Right lobe of liver (tissue), 6 donors: ENCODE measurements around the gene ZDHHC14. TPM values are rescaled to one million over a fixed set of nuclear protein-coding genes. Genes with fewer than 3 reads are reported as not detected.
A peak's percentile ranks its signal among the peaks of the same experiment; 100 is the strongest.

Source experiments
- ATAC-seq, 4 donors: fragments of 200-7000 bp; cut with Tn5 transposase; one replicate each; pipeline ENCODE4 v1.9.1; 2020; ENCODE audit warnings: mild to moderate bottlenecking in 4 of 4, moderate library complexity in 4 of 4
- DNase-seq, 3 donors: peaks; one replicate each; pipeline ENCODE4 v3.0.0-alpha.2; 2020
- H3K27ac ChIP-seq, 3 donors: fragments of 200-600 bp; one replicate each; pipeline ENCODE4 v1.8.0; 2022
- H3K27me3 ChIP-seq, 2 donors: fragments of 200-600 bp; one replicate each; pipeline ENCODE4 v1.8.0; 2022
- H3K36me3 ChIP-seq, 4 donors: fragments of 200-600 bp; sonication (generic) in 1 of 4; one replicate each; pipeline versions ENCODE4 v1.5.1 to v1.8.0; 2017 to 2022; ENCODE audit warnings: control low read depth in 1 of 4
- H3K4me1 ChIP-seq, 4 donors: fragments of 200-600 bp; sonication (generic) in 1 of 4; one replicate each; pipeline versions ENCODE4 v1.5.1 to v1.8.0; 2017 to 2022; ENCODE audit warnings: control low read depth in 1 of 4
- H3K4me3 ChIP-seq, 3 donors: fragments of 200-600 bp; one replicate each; pipeline ENCODE4 v1.8.0; 2022
- H3K9me3 ChIP-seq, 4 donors: fragments of 200-600 bp; sonication (generic) in 1 of 4; one replicate each; pipeline versions ENCODE4 v1.5.1 to v1.8.0; 2017 to 2022; ENCODE audit warnings: control low read depth in 1 of 4
- CTCF ChIP-seq, 4 donors: fragments of 200-600 bp in 3 of 4; fragments of 450-650 bp in 1 of 4; IDR thresholded peaks; one replicate each; pipeline versions ENCODE4 v1.5.1 to v1.8.0; 2016 to 2022; ENCODE audit warnings: antibody characterized with exemption in 4 of 4, mild to moderate bottlenecking in 2 of 4
- POLR2A ChIP-seq: fragments of 450-650 bp; IDR thresholded peaks from one replicate; pipeline ENCODE4 v1.6.1; 2017; ENCODE audit warnings: antibody characterized with exemption, mild to moderate bottlenecking
- WGBS: methylation state at CpG from one replicate; pipeline ENCODE4 v1.1.6; 2018; ENCODE audit warnings: low coverage, low lambda C conversion rate; ENCODE audit not compliant: insufficient coverage; ENCODE audit errors: missing lambda C conversion rate; 5-methylcytosine and 5-hydroxymethylcytosine counted together
- intact Hi-C, 2 donors: fragments of 100-400 bp; cut with DNase I; formaldehyde crosslinking; loops; one replicate each; pipeline versions ENCODE4 v1.11.2 to v1.14.1; 2022
- total RNA-seq, 6 experiments: library from RNA; depleted of rRNA in 2 of 6; stranded (reverse); fragments of >200 nt in 2 of 6; fragmentation: NEBNext Ultra II Directional in 3 of 6; extraction: Animal tissue kit (Norgen Biotek cat#: 25700) in 3 of 6; gene quantifications; one replicate each; pipeline versions ENCODE4 v1.1.0 to v1.2.4, GENCODE V29; 2016 to 2023
- donor health status: DM: no; HTN: yes; CAD: no.
- donor health status: DM: no; HTN: no; CAD: no.
- donor health status: DM: no; HTN: no; CAD: no.
- donor health status: DM: no; HTN: yes; CAD: no.
- donor health status: DM: no; HTN: yes; CAD: no.

Gene ZDHHC14
- total RNA-seq, 6 experiments from 2014 or later, result 7.3 to 13.0 (median 10.3) TPM

GRCh38 chr6:157596886-157597285, 215.9 kb downstream of the ZDHHC14 start:
- ATAC-seq, result no peak
- DNase-seq, result no peak
- Histone ChIP-seq H3K4me3 (no peak overlapping the region), H3K27ac (peak overlapping the region in 1 of 3 donors; percentile 20), H3K9me3 (no peaks in the 10 kb centered on the region), H3K27me3 (no peaks in the 10 kb centered on the region), H3K4me1 (peaks cover 0 to 4% (median 0%) of the 10 kb centered on the region in 4 donors), H3K36me3 (no peaks in the 10 kb centered on the region)
- intact Hi-C loops, result loop anchor here in 1 of 2 donors (10.0 kb wide), 1 partner anchor 52 kb away; no protein-coding TSS in a partner anchor
- TF ChIP-seq POLR2A (no peak), CTCF (IDR thresholded peaks at IDR 0.05) (no peak)
- 84% methylated on average over 13 of the region's 15 CpGs for WGBS

GRCh38 chr6:157597461-157598312, 216.7 kb downstream of the ZDHHC14 start:
- ATAC-seq, result peak; percentile 87 to 94 (median 92)

GRCh38 chr6:157599191-157599590, 218.2 kb downstream of the ZDHHC14 start:
- DNase-seq, result no peak
- 85% methylated on average over 10 of the region's 12 CpGs for WGBS
- TF ChIP-seq CTCF (IDR thresholded peaks at IDR 0.05) (no peak), POLR2A (no peak)
- intact Hi-C loops, result loop anchor here in 1 of 2 donors (10.0 kb wide), 1 partner anchor 54 kb away; no protein-coding TSS in a partner anchor
- ATAC-seq, result no peak
- H3K4me1 ChIP-seq, result peaks cover 0 to 4% (median 0%) of the 10 kb centered on the region in 4 donors
- H3K27ac ChIP-seq, result no peak overlapping the region
- H3K9me3 ChIP-seq, result no peaks in the 10 kb centered on the region
- no peaks in the 10 kb centered on the region for H3K27me3 ChIP-seq
- H3K4me3 ChIP-seq, result no peak overlapping the region
- no peaks in the 10 kb centered on the region for H3K36me3 ChIP-seq

More at GRCh38 chr6:157597461-157598312, 216.7 kb downstream of the ZDHHC14 start:
- Histone ChIP-seq H3K27ac (peak overlapping the region in 1 of 3 donors; percentile 20), H3K4me3 (no peak overlapping the region), H3K4me1 (peaks cover 0 to 4% (median 0%) of the 10 kb centered on the region in 4 donors), H3K9me3 (no peaks in the 10 kb centered on the region), H3K27me3 (no peaks in the 10 kb centered on the region), H3K36me3 (no peaks in the 10 kb centered on the region)
- 11% methylated on average over 6 of the region's 9 CpGs for WGBS
- TF ChIP-seq POLR2A (no peak), CTCF (IDR thresholded peaks at IDR 0.05) (peak; percentile 62 to 70 (median 62))
- intact Hi-C loops, result loop anchor here in 1 of 2 donors (10.0 kb wide), 1 partner anchor 53 kb away; no protein-coding TSS in a partner anchor
- DNase-seq, result peak in 2 of 3 donors; percentile 56 to 61

GRCh38 chr6:157600807-157601206, 219.8 kb downstream of the ZDHHC14 start:
- 90% methylated on average over 13 of the region's 15 CpGs for WGBS
- intact Hi-C loops, result loop anchor here in 1 of 2 donors (10.0 kb wide), 1 partner anchor 266 kb away; no protein-coding TSS in a partner anchor
- DNase-seq (no peak), ATAC-seq (no peak)
- H3K36me3 ChIP-seq, result no peaks in the 10 kb centered on the region
- no peaks in the 10 kb centered on the region for H3K9me3 ChIP-seq
- H3K27ac ChIP-seq, result no peak overlapping the region
- no peaks in the 10 kb centered on the region for H3K27me3 ChIP-seq
- H3K4me1 ChIP-seq, result peaks cover 0 to 4% (median 0%) of the 10 kb centered on the region in 4 donors
- H3K4me3 ChIP-seq, result no peak overlapping the region
- TF ChIP-seq POLR2A, result no peak
- TF ChIP-seq CTCF (IDR thresholded peaks at IDR 0.05), result no peak
